Panc1 (cell line): Measurements from ENCODE around the gene PLPP4. TPM values are rescaled to one million over a fixed set of nuclear protein-coding genes. Genes with fewer than 3 reads are reported as not detected.

Experiments used
- ATAC-seq: fragments of 200-7000 bp; cut with Tn5 transposase; 2 replicates; pipeline ENCODE4 v1.9.1; 2020; ENCODE audit warnings: mild to moderate bottlenecking, moderate library complexity
- BruUV-seq: library from RNA; stranded (reverse); fragments of 400-500 nt; replicated peaks from 2 replicates; lab custom pipeline; 2021; lab: Mats Ljungman, UMichigan
- CTCF ChIA-PET: fragments of 300-600 bp; sonication (Branson Sonifier 250); formaldehyde crosslinking; loops from one replicate; lab custom pipeline; 2022; ENCODE audit warnings: antibody characterized with exemption; lab: Charles Lee
- POLR2A ChIA-PET: fragments of 300-600 bp; sonication (Branson Sonifier 250); formaldehyde crosslinking; loops from one replicate; lab custom pipeline; 2022; ENCODE audit warnings: antibody characterized with exemption; lab: Charles Lee
- DNase-seq: peaks from one replicate; pipeline ENCODE4 v3.0.0-alpha.2; 2010; ENCODE audit warnings: low read depth, low spot score
- H3K27ac ChIP-seq: 2 replicates; pipeline ENCODE4 v1.5.1; 2011; ENCODE audit warnings: mild to moderate bottlenecking, low read length, inconsistent platforms
- H3K27me3 ChIP-seq: fragments of 200-500 bp; sonication (Bioruptor generic); 2 replicates; pipeline ENCODE4 v1.6.0; 2014; ENCODE audit warnings: low read length, inconsistent platforms; ENCODE audit not compliant: control insufficient read depth, insufficient read depth
- H3K36me3 ChIP-seq: fragments of 200-500 bp; sonication (Bioruptor generic); 2 replicates; pipeline ENCODE4 v1.5.1; 2014; ENCODE audit warnings: inconsistent platforms, mild to moderate bottlenecking, low read length, moderate library complexity; ENCODE audit not compliant: control insufficient read depth, insufficient read depth
- H3K4me1 ChIP-seq: 2 replicates; pipeline ENCODE4 v1.5.1; 2011; ENCODE audit warnings: inconsistent platforms, mild to moderate bottlenecking, low read length, moderate library complexity; ENCODE audit not compliant: control insufficient read depth, insufficient read depth
- H3K4me3 ChIP-seq, 2 experiments: 2 replicates each; pipeline ENCODE4 v1.5.1; 2011 to 2012; ENCODE audit warnings: low read depth in 2 of 2, low read length in 2 of 2, mild to moderate bottlenecking in 2 of 2, inconsistent platforms in 1 of 2, moderate library complexity in 1 of 2
- H3K9me3 ChIP-seq: fragments of 200-500 bp; sonication (Bioruptor generic); 2 replicates; pipeline ENCODE4 v1.5.1; 2014; ENCODE audit warnings: low read depth, mild to moderate bottlenecking, inconsistent platforms, low read length, moderate library complexity; ENCODE audit not compliant: control insufficient read depth, insufficient read depth
- CTCF ChIP-seq: fragments of 450-650 bp; IDR thresholded peaks from 2 replicates; pipeline ENCODE4 v1.5.1; 2017; ENCODE audit warnings: mild to moderate bottlenecking
- POLR2AphosphoS5 ChIP-seq: IDR thresholded peaks from 2 replicates; pipeline ENCODE4 v1.6.1; 2012; ENCODE audit warnings: mild to moderate bottlenecking, low read depth, low read length, moderate library complexity
- REST ChIP-seq, 2 experiments: IDR thresholded peaks; 2 replicates each; pipeline ENCODE4 v1.6.1; 2011 to 2012; ENCODE audit warnings: low read depth in 2 of 2, control low read depth in 1 of 2, low read length in 1 of 2, mild to moderate bottlenecking in 1 of 2, moderate library complexity in 1 of 2; ENCODE audit not compliant: insufficient read depth in 1 of 2
- SIN3A ChIP-seq: IDR thresholded peaks from 2 replicates; pipeline ENCODE4 v1.6.1; 2012; ENCODE audit warnings: low read depth, mild to moderate bottlenecking, low read length, moderate library complexity, borderline replicate concordance; ENCODE audit not compliant: insufficient read depth
- TCF7L2 ChIP-seq: IDR thresholded peaks from 2 replicates; pipeline ENCODE4 v1.6.1; 2011; ENCODE audit warnings: mild to moderate bottlenecking, low read depth, low read length, inconsistent platforms
- in situ Hi-C: cut with HindIII; loops from 2 replicates; pipeline ENCODE4 v1.10.0; 2016; ENCODE audit warnings: low sequenced_read_pairs, low pct_unique_long_range_greater_than_20kb
- intact Hi-C: fragments of 100-400 bp; cut with micrococcal nuclease; formaldehyde crosslinking; loops from one replicate; pipeline ENCODE4 v1.10.0; 2022; ENCODE audit not compliant: unreplicated experiment
- total RNA-seq: library from RNA; stranded (reverse); gene quantifications from one replicate; pipeline ENCODE4 v1.2.1, GENCODE V29; 2021; ENCODE audit not compliant: unreplicated experiment

Gene PLPP4
- total RNA-seq, 1 experiment from 2014 or later, result 0.18 TPM

DNA sequence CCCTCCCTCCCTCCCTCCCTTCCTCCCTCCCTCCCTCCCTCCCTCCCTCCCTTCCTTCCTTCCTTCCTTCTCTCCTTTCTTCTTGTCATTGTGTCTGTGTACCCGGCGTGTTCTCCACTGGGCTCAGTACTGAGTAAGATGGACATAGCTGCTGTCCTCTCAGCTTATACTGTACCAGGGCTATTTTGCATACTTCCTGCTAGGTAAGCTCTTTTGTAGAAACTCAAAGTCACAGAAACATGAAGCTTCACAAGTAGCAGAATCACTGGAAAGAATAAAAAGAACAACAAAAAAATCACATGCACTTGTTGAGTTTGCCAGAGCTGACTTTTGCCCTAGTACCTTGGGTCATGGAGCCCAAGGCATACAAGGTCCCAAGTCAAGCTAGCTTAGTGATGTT lies 125.7 kb downstream of the PLPP4 start:
- H3K4me1 ChIP-seq, result no peaks in the 10 kb centered on the region
- DNase-seq (no peak), ATAC-seq (no peak)
- POLR2A ChIA-PET, result no interaction called here
- H3K9me3 ChIP-seq, result no peaks in the 10 kb centered on the region
- no peaks in the 10 kb centered on the region for H3K36me3 ChIP-seq
- TF ChIP-seq CTCF, result no peak
- TF ChIP-seq SIN3A, result no peak
- TF ChIP-seq TCF7L2, result no peak
- in situ Hi-C loops (no loop called here), intact Hi-C loops (no loop called here)
- no TSS peak for BruUV-seq
- CTCF ChIA-PET, result no interaction called here
- H3K27me3 ChIP-seq, result 0 out of 2 replicates have a peak, but pooled peaks cover 2% of the 10 kb centered on the region
- no peak overlapping the region for H3K27ac ChIP-seq
- H3K4me3 ChIP-seq, result no peak overlapping the region

DNA sequence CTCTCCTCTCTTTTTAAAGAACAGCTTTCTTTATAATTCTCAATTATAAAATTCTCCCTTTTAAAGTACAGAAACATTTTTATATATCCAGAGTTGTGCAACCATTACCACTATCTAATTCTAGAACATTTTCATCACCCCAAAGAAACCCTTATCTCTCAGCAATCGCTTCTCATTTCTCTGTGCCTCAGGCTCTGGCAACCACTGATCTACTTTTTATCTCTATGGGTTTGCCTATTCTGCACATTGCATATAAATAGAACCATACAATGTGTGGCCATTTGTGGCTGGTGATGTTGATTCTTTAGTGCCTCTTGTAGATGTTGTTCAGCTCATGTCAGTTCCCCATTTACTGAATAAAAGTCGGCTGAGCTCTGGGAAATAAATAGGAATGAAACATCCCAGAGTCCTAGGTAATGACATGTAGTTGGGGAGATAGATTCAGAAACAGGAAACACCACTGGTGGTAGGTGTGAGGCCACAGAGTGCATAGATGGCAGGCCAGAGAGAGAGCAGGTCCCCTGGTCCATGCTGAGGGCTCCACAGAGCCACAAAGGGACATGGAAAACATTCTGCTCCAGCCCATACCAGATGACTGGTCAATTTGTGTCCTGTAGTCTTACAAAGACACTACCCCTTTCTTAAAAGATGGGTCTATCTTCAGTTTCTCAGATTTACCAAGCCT lies 126.5 kb downstream of the PLPP4 start:
- Histone ChIP-seq H3K27me3 (0 out of 2 replicates have a peak, but pooled peaks cover 2% of the 10 kb centered on the region), H3K4me1 (no peaks in the 10 kb centered on the region)
- in situ Hi-C loops, result no loop called here

More for the DNA sequence above, 126.5 kb downstream of the PLPP4 start:
- H3K27ac ChIP-seq, result no peak overlapping the region
- BruUV-seq, result no TSS peak
- ATAC-seq (no peak), DNase-seq (no peak)
- TF ChIP-seq REST (IDR thresholded peaks at IDR 0.05; ENCODE audit: insufficient read depth in 1 of 2, low read depth in 2 of 2, low read length in 1 of 2) (no peak), TCF7L2 (no peak), SIN3A (no peak), POLR2AphosphoS5 (no peak), CTCF (no peak)
- no peaks in the 10 kb centered on the region for H3K9me3 ChIP-seq
- ChIA-PET POLR2A (no interaction called here), CTCF (no interaction called here)
- intact Hi-C loops, result no loop called here
- H3K36me3 ChIP-seq, result no peaks in the 10 kb centered on the region
- no peak overlapping the region for H3K4me3 ChIP-seq
